MM.1S (cell line): ENCODE measurements around the gene MOB3B.

Experiments
- DNase-seq: peaks from one replicate; pipeline ENCODE4 v3.0.0-alpha.2; 2015
- H2AFZ ChIP-seq: fragments of 300-600 bp; sonication (generic); 2 replicates; pipeline ENCODE4 v1.6.0; 2016; ENCODE audit warnings: antibody characterized with exemption, low read length
- H3F3A ChIP-seq: fragments of 300-600 bp; sonication (generic); 2 replicates; pipeline ENCODE4 v1.6.1; 2016; ENCODE audit warnings: mild to moderate bottlenecking, antibody characterized with exemption, low read length, moderate library complexity, mixed read lengths; ENCODE audit not compliant: insufficient read depth
- H3K27ac ChIP-seq: fragments of 300-600 bp; sonication (generic); 2 replicates; pipeline ENCODE4 v1.5.1; 2016; ENCODE audit warnings: mild to moderate bottlenecking, low read length
- H3K27me3 ChIP-seq: fragments of 300-600 bp; sonication (generic); replicated peaks from 2 replicates; pipeline ENCODE4 v1.6.0; 2016; ENCODE audit warnings: low read length; ENCODE audit not compliant: insufficient read depth
- H3K36me3 ChIP-seq: fragments of 300-600 bp; sonication (generic); replicated peaks from 2 replicates; pipeline ENCODE4 v1.6.1; 2016; ENCODE audit warnings: mild to moderate bottlenecking, low read length, mixed read lengths; ENCODE audit not compliant: insufficient read depth
- H3K4me1 ChIP-seq: fragments of 300-600 bp; sonication (generic); 2 replicates; pipeline ENCODE4 v1.6.1; 2016; ENCODE audit warnings: low read length, mixed read lengths
- H3K4me2 ChIP-seq: fragments of 300-600 bp; sonication (generic); 2 replicates; pipeline ENCODE4 v1.6.0; 2016; ENCODE audit warnings: low read depth, low read length
- H3K4me3 ChIP-seq: fragments of 300-600 bp; sonication (generic); 2 replicates; pipeline ENCODE4 v1.5.1; 2016; ENCODE audit warnings: low read length, mixed read lengths
- H3K79me2 ChIP-seq: fragments of 300-600 bp; sonication (generic); 2 replicates; pipeline ENCODE4 v1.6.1; 2016; ENCODE audit warnings: mixed run types, low read length, mixed read lengths
- H3K9ac ChIP-seq: fragments of 300-600 bp; sonication (generic); 2 replicates; pipeline ENCODE4 v1.6.1; 2016; ENCODE audit warnings: low read length, mixed read lengths
- H3K9me2 ChIP-seq: fragments of 300-600 bp; sonication (generic); replicated peaks from 2 replicates; pipeline ENCODE4 v1.6.1; 2016; ENCODE audit warnings: mild to moderate bottlenecking, low read length, mixed read lengths; ENCODE audit not compliant: insufficient read depth
- H3K9me3 ChIP-seq: fragments of 300-600 bp; sonication (generic); replicated peaks from 2 replicates; pipeline ENCODE4 v1.6.1; 2016; ENCODE audit warnings: mild to moderate bottlenecking, low read length, mixed read lengths; ENCODE audit not compliant: insufficient read depth
- H4K20me1 ChIP-seq: fragments of 300-600 bp; sonication (generic); 2 replicates; pipeline ENCODE4 v1.6.1; 2016; ENCODE audit warnings: mild to moderate bottlenecking, low read length, moderate library complexity, mixed read lengths; ENCODE audit not compliant: insufficient read depth
- EZH2 ChIP-seq: fragments of 300-600 bp; sonication (generic); optimal IDR thresholded peaks from 2 replicates; pipeline ENCODE3; 2017; ENCODE audit warnings: low read depth, mild to moderate bottlenecking, antibody characterized with exemption, low read length, mixed read lengths
- EZH2phosphoT487 ChIP-seq: fragments of 300-600 bp; sonication (generic); IDR thresholded peaks from 2 replicates; pipeline ENCODE4 v1.6.1; 2018; ENCODE audit warnings: antibody characterized with exemption, low read length
- TF ChIP-seq, protein P1 (sequence below): fragments of 300-600 bp; sonication (generic); IDR thresholded peaks from 2 replicates; pipeline ENCODE4 v1.5.1; 2016; ENCODE audit warnings: antibody characterized with exemption, low read length, mixed read lengths

MOB3B gene

DNA sequence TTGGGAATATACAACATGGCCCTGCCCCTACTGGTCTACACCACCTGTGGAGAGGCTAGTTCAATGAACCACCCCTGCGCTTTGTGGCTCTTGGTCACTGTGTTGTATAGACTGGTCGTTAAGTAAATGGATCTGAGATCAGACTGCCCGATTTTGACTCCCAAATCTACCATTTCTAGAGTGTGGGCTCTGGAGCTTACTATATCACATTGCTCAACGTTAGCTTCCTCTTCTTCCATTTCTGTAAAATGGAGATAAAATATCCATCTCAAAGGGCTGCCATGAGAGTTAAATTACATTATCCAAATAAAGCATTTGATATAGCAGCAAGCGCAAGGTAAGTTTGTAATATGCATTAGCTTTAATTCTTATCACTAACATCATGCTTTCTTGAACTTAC is 58.2 kb downstream of the MOB3B start:
- Histone ChIP-seq H3K36me3 (no peaks in the 10 kb centered on the region), H3K9ac (no peak overlapping the region), H2AFZ (no peak overlapping the region), H3K27ac (no peak overlapping the region), H3K9me3 (no peaks in the 10 kb centered on the region), H3K79me2 (no peaks in the 10 kb centered on the region), H3K4me3 (no peak overlapping the region), H4K20me1 (no peaks in the 10 kb centered on the region), H3K9me2 (no peaks in the 10 kb centered on the region), H3F3A (no peaks in the 10 kb centered on the region), H3K4me2 (no peak overlapping the region), H3K4me1 (no peaks in the 10 kb centered on the region), H3K27me3 (no peaks in the 10 kb centered on the region)
- no peak for DNase-seq
- TF ChIP-seq EZH2 (no peak), EZH2phosphoT487 (no peak)
- TF ChIP-seq, protein P1, sequence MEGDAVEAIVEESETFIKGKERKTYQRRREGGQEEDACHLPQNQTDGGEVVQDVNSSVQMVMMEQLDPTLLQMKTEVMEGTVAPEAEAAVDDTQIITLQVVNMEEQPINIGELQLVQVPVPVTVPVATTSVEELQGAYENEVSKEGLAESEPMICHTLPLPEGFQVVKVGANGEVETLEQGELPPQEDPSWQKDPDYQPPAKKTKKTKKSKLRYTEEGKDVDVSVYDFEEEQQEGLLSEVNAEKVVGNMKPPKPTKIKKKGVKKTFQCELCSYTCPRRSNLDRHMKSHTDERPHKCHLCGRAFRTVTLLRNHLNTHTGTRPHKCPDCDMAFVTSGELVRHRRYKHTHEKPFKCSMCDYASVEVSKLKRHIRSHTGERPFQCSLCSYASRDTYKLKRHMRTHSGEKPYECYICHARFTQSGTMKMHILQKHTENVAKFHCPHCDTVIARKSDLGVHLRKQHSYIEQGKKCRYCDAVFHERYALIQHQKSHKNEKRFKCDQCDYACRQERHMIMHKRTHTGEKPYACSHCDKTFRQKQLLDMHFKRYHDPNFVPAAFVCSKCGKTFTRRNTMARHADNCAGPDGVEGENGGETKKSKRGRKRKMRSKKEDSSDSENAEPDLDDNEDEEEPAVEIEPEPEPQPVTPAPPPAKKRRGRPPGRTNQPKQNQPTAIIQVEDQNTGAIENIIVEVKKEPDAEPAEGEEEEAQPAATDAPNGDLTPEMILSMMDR: no peak

GRCh38 chr9:27470291-27470856 is 59.2 kb downstream of the MOB3B start:
- Histone ChIP-seq H3K9me2 (no peaks in the 10 kb centered on the region), H3K36me3 (no peaks in the 10 kb centered on the region), H3K27me3 (no peaks in the 10 kb centered on the region), H2AFZ (no peak overlapping the region), H3K9me3 (no peaks in the 10 kb centered on the region), H3K79me2 (no peaks in the 10 kb centered on the region), H3K4me1 (no peaks in the 10 kb centered on the region), H3K27ac (no peak overlapping the region), H4K20me1 (no peaks in the 10 kb centered on the region), H3F3A (no peaks in the 10 kb centered on the region), H3K4me3 (no peak overlapping the region), H3K9ac (no peak overlapping the region), H3K4me2 (no peak overlapping the region)
- DNase-seq: no peak
- no peak for TF ChIP-seq EZH2phosphoT487
- TF ChIP-seq, protein P1: no peak
- TF ChIP-seq EZH2: no peak

DNA sequence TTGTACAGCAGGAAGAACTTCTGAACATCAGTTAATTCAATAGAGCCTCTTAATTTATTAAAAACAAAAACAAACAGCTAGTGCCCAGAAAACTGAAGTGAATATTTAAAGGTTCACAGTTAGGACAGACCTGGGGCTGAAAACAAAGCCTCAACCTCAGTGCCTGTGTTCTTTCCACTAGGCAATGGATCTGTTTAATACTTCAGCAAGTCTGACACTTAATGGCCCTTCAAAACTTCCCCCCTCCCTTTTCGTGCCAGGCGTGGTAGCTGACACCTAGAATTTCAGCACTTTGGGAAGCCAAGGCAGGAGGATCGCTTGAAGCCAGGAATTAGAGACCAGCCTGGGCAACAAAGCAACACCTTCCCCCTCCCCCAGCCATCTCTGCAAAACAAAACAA is 60.1 kb downstream of the MOB3B start:
- DNase-seq: no peak
- Histone ChIP-seq H3F3A (no peaks in the 10 kb centered on the region), H3K4me3 (no peak overlapping the region), H3K27ac (no peak overlapping the region), H3K4me1 (no peaks in the 10 kb centered on the region), H3K27me3 (no peaks in the 10 kb centered on the region), H2AFZ (no peak overlapping the region), H4K20me1 (no peaks in the 10 kb centered on the region), H3K9ac (no peak overlapping the region), H3K79me2 (no peaks in the 10 kb centered on the region), H3K9me3 (no peaks in the 10 kb centered on the region), H3K36me3 (no peaks in the 10 kb centered on the region), H3K4me2 (no peak overlapping the region), H3K9me2 (no peaks in the 10 kb centered on the region)
- no peak for TF ChIP-seq EZH2
- TF ChIP-seq, protein P1: no peak
- TF ChIP-seq EZH2phosphoT487: no peak
